Neural progenitor cell (in vitro differentiated cells): ENCODE measurements around the gene MTMR1. TPM values are rescaled to one million over a fixed set of nuclear protein-coding genes. Genes with fewer than 3 reads are reported as not detected.

Experiments
- DNase-seq: peaks from one replicate; pipeline ENCODE4 v3.0.0-alpha.2; 2016; ENCODE audit warnings: low spot score
- H2AFZ ChIP-seq: fragments of 200-600 bp; sonication (generic); replicated peaks from 2 replicates; pipeline ENCODE4 v1.6.1; 2016; ENCODE audit warnings: antibody characterized with exemption
- H3F3A ChIP-seq: fragments of 200-600 bp; sonication (generic); 2 replicates; pipeline ENCODE4 v1.6.1; 2016; ENCODE audit warnings: antibody characterized with exemption, low read depth
- H3K27ac ChIP-seq: fragments of 200-600 bp; sonication (generic); 2 replicates; pipeline ENCODE4 v1.5.1; 2016; ENCODE audit warnings: mild to moderate bottlenecking
- H3K27me3 ChIP-seq: fragments of 200-600 bp; sonication (generic); 2 replicates; pipeline ENCODE4 v1.6.1; 2016; ENCODE audit warnings: mild to moderate bottlenecking, moderate library complexity
- H3K36me3 ChIP-seq: fragments of 200-600 bp; sonication (generic); 2 replicates; pipeline ENCODE4 v1.5.1; 2016
- H3K4me1 ChIP-seq: fragments of 200-600 bp; sonication (generic); 2 replicates; pipeline ENCODE4 v1.6.1; 2016; ENCODE audit warnings: mixed run types
- H3K4me2 ChIP-seq: fragments of 200-600 bp; sonication (generic); 2 replicates; pipeline ENCODE4 v1.6.1; 2016
- H3K4me3 ChIP-seq: fragments of 200-600 bp; sonication (generic); 2 replicates; pipeline ENCODE4 v1.5.1; 2016
- H3K79me2 ChIP-seq: fragments of 200-600 bp; sonication (generic); 2 replicates; pipeline ENCODE4 v1.6.1; 2016; ENCODE audit warnings: low read depth
- H3K9ac ChIP-seq: fragments of 200-600 bp; sonication (generic); 2 replicates; pipeline ENCODE4 v1.6.1; 2016
- H3K9me3 ChIP-seq: fragments of 200-600 bp; sonication (generic); 2 replicates; pipeline ENCODE4 v1.5.1; 2016; ENCODE audit warnings: low read depth
- H4K20me1 ChIP-seq: fragments of 200-600 bp; sonication (generic); 2 replicates; pipeline ENCODE4 v1.6.1; 2016; ENCODE audit warnings: low read depth
- H3K27ac Mint-ChIP-seq: 3 replicates; pipeline ENCODE4 v1.8.0; 2021; ENCODE audit warnings: mixed read lengths
- H3K27me3 Mint-ChIP-seq: 2 replicates; pipeline ENCODE4 v1.8.0; 2022; ENCODE audit warnings: low read depth, mild to moderate bottlenecking, inconsistent platforms, moderate library complexity, mixed read lengths; ENCODE audit not compliant: insufficient read depth
- H3K36me3 Mint-ChIP-seq: 3 replicates; pipeline ENCODE4 v1.8.0; 2021; ENCODE audit warnings: mixed read lengths
- H3K4me1 Mint-ChIP-seq: 3 replicates; pipeline ENCODE4 v1.8.0; 2021; ENCODE audit warnings: mixed read lengths
- H3K4me3 Mint-ChIP-seq: 3 replicates; pipeline ENCODE4 v1.8.0; 2021; ENCODE audit warnings: mild to moderate bottlenecking, moderate library complexity, mixed read lengths
- H3K9me3 Mint-ChIP-seq: 3 replicates; pipeline ENCODE4 v1.8.0; 2020; ENCODE audit warnings: mixed read lengths
- CTCF ChIP-seq: fragments of 200-600 bp; sonication (generic); IDR thresholded peaks from 2 replicates; pipeline ENCODE4 v1.5.1; 2017; ENCODE audit warnings: antibody characterized with exemption, mild to moderate bottlenecking
- EZH2 ChIP-seq: fragments of 200-600 bp; sonication (generic); IDR thresholded peaks from 2 replicates; pipeline ENCODE4 v1.6.1; 2017; ENCODE audit warnings: antibody characterized with exemption, mild to moderate bottlenecking, moderate library complexity
- EZH2phosphoT487 ChIP-seq: fragments of 200-600 bp; sonication (generic); IDR thresholded peaks from 2 replicates; pipeline ENCODE4 v1.6.1; 2017; ENCODE audit warnings: antibody characterized with exemption
- total RNA-seq: library from RNA; depleted of rRNA; stranded (reverse); fragments of >200 nt; gene quantifications from 2 replicates; pipeline ENCODE4 v1.2.3, GENCODE V29; 2015; ENCODE audit warnings: low replicate concordance

MTMR1 gene
- total RNA-seq, 1 donor from 2014 or later, result 18.0 TPM

- H3K9me3 ChIP-seq, result no peaks in the 10 kb centered on the region
- peaks cover 2% of the 10 kb centered on the region for H3K4me1 Mint-ChIP-seq
- H3K27me3 Mint-ChIP-seq, result no peaks in the 10 kb centered on the region
- H3K79me2 ChIP-seq, result no peaks in the 10 kb centered on the region
- no peaks in the 10 kb centered on the region for H3K4me1 ChIP-seq
- peaks cover 3% of the 10 kb centered on the region for H3K9me3 Mint-ChIP-seq
- no peak overlapping the region for H3K4me2 ChIP-seq
- H3F3A ChIP-seq, result no peaks in the 10 kb centered on the region
- DNase-seq, result no peak
- H3K4me3 Mint-ChIP-seq, result no peak overlapping the region
- no peaks in the 10 kb centered on the region for H3K36me3 ChIP-seq
- H2AFZ ChIP-seq, result no peak overlapping the region
- no peaks in the 10 kb centered on the region for H3K27me3 ChIP-seq
- H3K9ac ChIP-seq, result no peak overlapping the region
- H3K27ac ChIP-seq, result no peak overlapping the region
- peaks cover 3% of the 10 kb centered on the region for H3K36me3 Mint-ChIP-seq
- H4K20me1 ChIP-seq, result no peaks in the 10 kb centered on the region
- H3K27ac Mint-ChIP-seq, result no peak overlapping the region
- no peak for TF ChIP-seq EZH2phosphoT487
- no peak for TF ChIP-seq CTCF
- no peak for TF ChIP-seq EZH2
- no peak overlapping the region for H3K4me3 ChIP-seq
Observed at GRCh38 chrX:150774798-150775568, 81.8 kb downstream of the MTMR1 start.

- H3K9me3 Mint-ChIP-seq, result peaks cover 3% of the 10 kb centered on the region
- peaks cover 2% of the 10 kb centered on the region for H3K4me1 Mint-ChIP-seq
- Histone ChIP-seq H3K36me3 (no peaks in the 10 kb centered on the region), H3K4me1 (no peaks in the 10 kb centered on the region), H3K4me2 (no peak overlapping the region), H2AFZ (no peak overlapping the region), H3K4me3 (no peak overlapping the region), H3K9ac (no peak overlapping the region), H3K27me3 (no peaks in the 10 kb centered on the region), H4K20me1 (no peaks in the 10 kb centered on the region), H3K9me3 (no peaks in the 10 kb centered on the region), H3F3A (no peaks in the 10 kb centered on the region), H3K27ac (no peak overlapping the region), H3K79me2 (no peaks in the 10 kb centered on the region)
- peaks cover 3% of the 10 kb centered on the region for H3K36me3 Mint-ChIP-seq
- DNase-seq, result no peak
- TF ChIP-seq CTCF, result no peak
- no peak for TF ChIP-seq EZH2phosphoT487
- no peak for TF ChIP-seq EZH2
- no peaks in the 10 kb centered on the region for H3K27me3 Mint-ChIP-seq
- H3K27ac Mint-ChIP-seq, result no peak overlapping the region
- no peak overlapping the region for H3K4me3 Mint-ChIP-seq
Observed at GRCh38 chrX:150775569-150776350, 82.6 kb downstream of the MTMR1 start.

- Mint-ChIP-seq H3K27me3 (no peaks in the 10 kb centered on the region), H3K27ac (no peak overlapping the region), H3K36me3 (peaks cover 3% of the 10 kb centered on the region), H3K9me3 (peaks cover 3% of the 10 kb centered on the region), H3K4me3 (no peak overlapping the region), H3K4me1 (peaks cover 6% of the 10 kb centered on the region)
- H3K9me3 ChIP-seq, result no peaks in the 10 kb centered on the region
- no peaks in the 10 kb centered on the region for H3K36me3 ChIP-seq
- H3K27ac ChIP-seq, result no peak overlapping the region
- H3K4me1 ChIP-seq, result no peaks in the 10 kb centered on the region
- no peak overlapping the region for H2AFZ ChIP-seq
- TF ChIP-seq EZH2phosphoT487 (no peak), EZH2 (no peak), CTCF (no peak)
- H3F3A ChIP-seq, result no peaks in the 10 kb centered on the region
- no peak overlapping the region for H3K4me2 ChIP-seq
- no peak overlapping the region for H3K9ac ChIP-seq
- no peak overlapping the region for H3K4me3 ChIP-seq
- no peaks in the 10 kb centered on the region for H3K27me3 ChIP-seq
- no peak for DNase-seq
- no peaks in the 10 kb centered on the region for H4K20me1 ChIP-seq
- H3K79me2 ChIP-seq, result no peaks in the 10 kb centered on the region
Observed at GRCh38 chrX:150777328-150777992, 84.3 kb downstream of the MTMR1 start.
